Endothelial cell of umbilical vein (primary cell): ENCODE results near the gene LRCOL1. TPM values are rescaled to one million over a fixed set of nuclear protein-coding genes. Genes with fewer than 3 reads are reported as not detected.

Experiments
- BruUV-seq: library from RNA; stranded (reverse); fragments of 400-500 nt; replicated peaks from 2 replicates; lab custom pipeline; 2021; lab: Mats Ljungman, UMichigan
- CTCF ChIA-PET: fragments of 300-600, 350-600 bp; sonication (Branson Sonifier 250); formaldehyde crosslinking; loops from one replicate; lab custom pipeline; 2021; ENCODE audit warnings: antibody characterized with exemption, inconsistent platforms; lab: Charles Lee
- POLR2A ChIA-PET: fragments of 300-600, 350-600 bp; sonication (Branson Sonifier 250); formaldehyde crosslinking; loops from one replicate; lab custom pipeline; 2021; ENCODE audit warnings: antibody characterized with exemption, inconsistent platforms; lab: Charles Lee
- DNase-seq: peaks from one replicate; pipeline ENCODE4 v3.0.0-alpha.2; 2011; ENCODE audit warnings: low read depth, low spot score
- FAIRE-seq: peaks from 2 replicates; lab custom pipeline; 2011; peaks lifted over from hg19 to GRCh38; lab: Jason Lieb, UNC
- H2AFZ ChIP-seq: 2 replicates; pipeline ENCODE4 v1.6.0; 2012; ENCODE audit warnings: low read depth, low read length, control low read depth, inconsistent platforms
- H3K27ac ChIP-seq: 2 replicates; pipeline ENCODE4 v1.5.1; 2011; ENCODE audit warnings: low read depth, mild to moderate bottlenecking, control low read depth, low read length, moderate library complexity; ENCODE audit not compliant: insufficient read depth
- H3K27me3 ChIP-seq, 2 experiments: 2 replicates each; pipeline versions ENCODE4 v1.6.0 to v1.6.1; 2011; ENCODE audit warnings: low read length in 2 of 2, mixed read lengths in 1 of 2; ENCODE audit not compliant: control insufficient read depth in 2 of 2, insufficient read depth in 2 of 2
- H3K36me3 ChIP-seq, 2 experiments: 2 replicates in 1 of 2; 3 replicates in 1 of 2; pipeline ENCODE4 v1.5.1; 2011; ENCODE audit warnings: low read length in 2 of 2, mild to moderate bottlenecking in 1 of 2, moderate library complexity in 1 of 2; ENCODE audit not compliant: control insufficient read depth in 2 of 2, insufficient read depth in 2 of 2; ENCODE audit errors: extremely low read depth in 1 of 2
- H3K4me1 ChIP-seq: 3 replicates; pipeline ENCODE4 v1.5.1; 2011; ENCODE audit warnings: mild to moderate bottlenecking, low read length; ENCODE audit not compliant: control insufficient read depth, insufficient read depth; ENCODE audit errors: extremely low read depth
- H3K4me2 ChIP-seq: 2 replicates; pipeline ENCODE4 v1.6.1; 2011; ENCODE audit warnings: low read length, control low read depth, mixed read lengths; ENCODE audit not compliant: insufficient read depth
- H3K4me3 ChIP-seq, 3 experiments: fragments of 200-600 bp in 1 of 3; sonication (generic), shearing (Covaris generic) in 1 of 3; replicated peaks in 1 of 3; 2 replicates each; pipeline ENCODE4 v1.5.1; 2011 to 2016; ENCODE audit warnings: control low read depth in 3 of 3, low read length in 3 of 3, mild to moderate bottlenecking in 2 of 3, inconsistent platforms in 1 of 3, low read depth in 1 of 3, moderate library complexity in 1 of 3; ENCODE audit not compliant: insufficient read depth in 1 of 3
- H3K79me2 ChIP-seq: 2 replicates; pipeline ENCODE4 v1.6.0; 2012; ENCODE audit warnings: low read length, inconsistent platforms; ENCODE audit not compliant: control insufficient read depth, insufficient read depth
- H3K9ac ChIP-seq: replicated peaks from 2 replicates; pipeline ENCODE3; 2011; ENCODE audit warnings: low read length, control low read depth; ENCODE audit not compliant: insufficient read depth; ENCODE audit errors: extremely low read depth
- H3K9me1 ChIP-seq: replicated peaks from 3 replicates; pipeline ENCODE4 v1.6.0; 2011; ENCODE audit warnings: mild to moderate bottlenecking, low read length; ENCODE audit not compliant: control insufficient read depth, insufficient read depth; ENCODE audit errors: extremely low read depth
- H3K9me3 ChIP-seq: replicated peaks from 2 replicates; pipeline ENCODE4 v1.5.1; 2012; ENCODE audit warnings: low read length, inconsistent platforms; ENCODE audit not compliant: control insufficient read depth, insufficient read depth
- H4K20me1 ChIP-seq: replicated peaks from 2 replicates; pipeline ENCODE3; 2011; ENCODE audit warnings: mild to moderate bottlenecking, low read length; ENCODE audit not compliant: control insufficient read depth, insufficient read depth; ENCODE audit errors: extremely low read depth
- EZH2 ChIP-seq: IDR thresholded peaks from 2 replicates; pipeline ENCODE4 v1.6.1; 2012; ENCODE audit warnings: borderline replicate concordance, low read depth, mild to moderate bottlenecking, moderate library complexity, low read length, inconsistent platforms; ENCODE audit not compliant: severe bottlenecking
- POLR2A ChIP-seq: IDR thresholded peaks from 2 replicates; pipeline ENCODE4 v1.6.1; 2012; ENCODE audit warnings: low read depth, mild to moderate bottlenecking, control low read depth, low read length
- POLR2AphosphoS5 ChIP-seq: IDR thresholded peaks from 2 replicates; pipeline ENCODE4 v1.6.1; 2012; ENCODE audit warnings: low read depth, mild to moderate bottlenecking, control low read depth, low read length, moderate library complexity; ENCODE audit not compliant: insufficient read depth
- dilution Hi-C: fragments of 300-500 bp; cut with MboI; formaldehyde crosslinking; loops from one replicate; pipeline ENCODE4 v1.15.0; 2019; ENCODE audit warnings: low sequenced_read_pairs; ENCODE audit not compliant: extremely low pct_ligation_motif_present
- intact Hi-C: fragments of 100-400 bp; cut with micrococcal nuclease; formaldehyde crosslinking; loops from one replicate; pipeline ENCODE4 v1.10.0; 2022
- polyA plus RNA-seq, 4 experiments: library from polyadenylated mRNA; depleted of rRNA in 3 of 4; stranded (reverse) in 3 of 4; unstranded in 1 of 4; fragments of >200 nt; gene quantifications; 2 replicates each; pipeline versions ENCODE4 v1.2.1 to v1.2.3, GENCODE V29; 2011 to 2012; ENCODE audit warnings: missing spikeins in 1 of 4
- total RNA-seq: library from RNA; stranded (reverse); gene quantifications from 2 replicates; pipeline ENCODE4 v1.2.3, GENCODE V29; 2021

LRCOL1 gene
- total and polyA plus RNA-seq, 2 donors (not counting 3 experiments of a cell fraction or from before 2014, with no cell fraction given) = 1.2 to 1.5 TPM

- H3K4me1 ChIP-seq = no peaks in the 10 kb centered on the region
- FAIRE-seq = no peak
- CTCF ChIA-PET = interaction anchor here (1.6 kb wide), 1 partner anchor 204 kb away, joined by 6 read pairs; no protein-coding TSS in a partner anchor
- no peaks in the 10 kb centered on the region for H3K79me2 ChIP-seq
- H3K9me1 ChIP-seq = no peaks in the 10 kb centered on the region
- no peak for DNase-seq
- no TSS peak for BruUV-seq
- peaks cover 3% of the 10 kb centered on the region for H3K9me3 ChIP-seq
- peaks cover 28 to 36% of the 10 kb centered on the region in 2 experiments for H3K27me3 ChIP-seq
- H3K9ac ChIP-seq = no peak overlapping the region
- POLR2A ChIA-PET = no interaction called here
- no peaks in the 10 kb centered on the region for H4K20me1 ChIP-seq
- intact Hi-C loops = no loop called here
- H3K36me3 ChIP-seq = peaks cover 0 to 3% of the 10 kb centered on the region in 2 experiments
- dilution Hi-C loops = no loop called here
- H3K27ac ChIP-seq = no peak overlapping the region
- peak; percentile 78 for TF ChIP-seq EZH2
- no peak for TF ChIP-seq POLR2AphosphoS5
- no peak overlapping the region for H3K4me3 ChIP-seq
- H3K4me2 ChIP-seq = no peak overlapping the region
- H2AFZ ChIP-seq = no peak overlapping the region
Measured at GRCh38 chr12:132619386-132620112, 9.2 kb upstream of the LRCOL1 start.

GRCh38 chr12:132619071-132619385, 8.6 kb upstream of the LRCOL1 start:
- ChIA-PET CTCF (interaction anchor here (1.6 kb wide), 1 partner anchor 204 kb away, joined by 6 read pairs; no protein-coding TSS in a partner anchor), POLR2A (no interaction called here)
- peaks cover 3% of the 10 kb centered on the region for H3K9me3 ChIP-seq
- H3K9me1 ChIP-seq = no peaks in the 10 kb centered on the region
- H3K27me3 ChIP-seq = peaks cover 28 to 36% of the 10 kb centered on the region in 2 experiments
- intact Hi-C loops = no loop called here
- TF ChIP-seq POLR2AphosphoS5 = no peak
- no peak for TF ChIP-seq POLR2A
- H3K9ac ChIP-seq = no peak overlapping the region
- FAIRE-seq (no peak), DNase-seq (no peak)
- no peak overlapping the region for H2AFZ ChIP-seq
- BruUV-seq = no TSS peak
- no peaks in the 10 kb centered on the region for H3K79me2 ChIP-seq
- H3K4me3 ChIP-seq = no peak overlapping the region
- no peaks in the 10 kb centered on the region for H3K36me3 ChIP-seq
- no peak overlapping the region for H3K27ac ChIP-seq
- H3K4me2 ChIP-seq = no peak overlapping the region
- no peaks in the 10 kb centered on the region for H3K4me1 ChIP-seq
- dilution Hi-C loops = no loop called here
- no peaks in the 10 kb centered on the region for H4K20me1 ChIP-seq
